ENCODE results near the gene BOLA1. TPM values are rescaled to one million over a fixed set of nuclear protein-coding genes. Genes with fewer than 3 reads are reported as not detected.
"Not testable (repeated sequence)": the region's sequence is repeated elsewhere in the genome, so short reads cannot be mapped to it uniquely, and the experiment has no call there.

The BOLA1 gene
- 6.5 and 9.0 TPM in 2 replicates for total RNA-seq

- TF ChIP-seq CTCF (IDR thresholded peaks at IDR 0.05; ENCODE audit: insufficient read depth, low read depth, low read length), result no peak
- H3K4me3 ChIP-seq (ENCODE audit: low read depth, low read length), result peak within 1 kb of the TSS; percentile 74
- DNase-seq (ENCODE audit: low read depth), result peak; percentile 91
These were observed at the start of gene BOLA1 for GRCh38 chr1:149899460-149900284. Gene BOLA1 (plus strand): TSS chr1:149899568. CDS start chr1:149900060, 492 bp downstream.

GRCh38 chr1:149849947-149850360 lies 49.4 kb upstream of the BOLA1 start:
- peak; percentile 33 for DNase-seq (ENCODE audit: low read depth)
- peak overlapping the region; percentile 77 for H3K4me3 ChIP-seq (ENCODE audit: low read depth, low read length)
- no peak for TF ChIP-seq CTCF (IDR thresholded peaks at IDR 0.05; ENCODE audit: insufficient read depth, low read depth, low read length)

GRCh38 chr1:149850732-149851345 lies 48.5 kb upstream of the BOLA1 start:
- not testable (repeated sequence) for DNase-seq (ENCODE audit: low read depth); H3K4me3 ChIP-seq (ENCODE audit: low read depth, low read length)

- not testable (repeated sequence) for H3K4me3 ChIP-seq (ENCODE audit: low read depth, low read length); DNase-seq (ENCODE audit: low read depth)
These were observed 47.7 kb upstream of the BOLA1 start for GRCh38 chr1:149851585-149852213.

GRCh38 chr1:149852263-149852662 lies 47.1 kb upstream of the BOLA1 start:
- H3K4me3 ChIP-seq (ENCODE audit: low read depth, low read length); DNase-seq (ENCODE audit: low read depth): not testable (repeated sequence)

GRCh38 chr1:149860271-149860670 lies 39.1 kb upstream of the BOLA1 start:
- H3K4me3 ChIP-seq (ENCODE audit: low read depth, low read length); DNase-seq (ENCODE audit: low read depth): not testable (repeated sequence)

- DNase-seq (ENCODE audit: low read depth); H3K4me3 ChIP-seq (ENCODE audit: low read depth, low read length): not testable (repeated sequence)
These were observed 38.5 kb upstream of the BOLA1 start for GRCh38 chr1:149860684-149861496.

GRCh38 chr1:149861497-149862054 lies 37.8 kb upstream of the BOLA1 start:
- not testable (repeated sequence) for H3K4me3 ChIP-seq (ENCODE audit: low read depth, low read length); DNase-seq (ENCODE audit: low read depth)

- not testable (repeated sequence) for DNase-seq (ENCODE audit: low read depth); H3K4me3 ChIP-seq (ENCODE audit: low read depth, low read length)
These were observed 32.5 kb upstream of the BOLA1 start for GRCh38 chr1:149866887-149867286.

- not testable (repeated sequence) for H3K4me3 ChIP-seq (ENCODE audit: low read depth, low read length); DNase-seq (ENCODE audit: low read depth)
These were observed 26.3 kb upstream of the BOLA1 start for GRCh38 chr1:149873060-149873459.
